HG03558 (cell line): ENCODE results near the gene MXRA7.
"Not testable (repeated sequence)": the region's sequence is repeated elsewhere in the genome, so short reads cannot be mapped to it uniquely, and the experiment has no call there.

Experiments used
- ATAC-seq: cut with Tn5 transposase; IDR thresholded peaks from one replicate; pipeline ENCODE4 v1.9.1; 2021; ENCODE audit warnings: moderate number of reproducible peaks; ENCODE audit not compliant: unreplicated experiment; ENCODE audit errors: extremely low read depth

MXRA7 gene

DNA sequence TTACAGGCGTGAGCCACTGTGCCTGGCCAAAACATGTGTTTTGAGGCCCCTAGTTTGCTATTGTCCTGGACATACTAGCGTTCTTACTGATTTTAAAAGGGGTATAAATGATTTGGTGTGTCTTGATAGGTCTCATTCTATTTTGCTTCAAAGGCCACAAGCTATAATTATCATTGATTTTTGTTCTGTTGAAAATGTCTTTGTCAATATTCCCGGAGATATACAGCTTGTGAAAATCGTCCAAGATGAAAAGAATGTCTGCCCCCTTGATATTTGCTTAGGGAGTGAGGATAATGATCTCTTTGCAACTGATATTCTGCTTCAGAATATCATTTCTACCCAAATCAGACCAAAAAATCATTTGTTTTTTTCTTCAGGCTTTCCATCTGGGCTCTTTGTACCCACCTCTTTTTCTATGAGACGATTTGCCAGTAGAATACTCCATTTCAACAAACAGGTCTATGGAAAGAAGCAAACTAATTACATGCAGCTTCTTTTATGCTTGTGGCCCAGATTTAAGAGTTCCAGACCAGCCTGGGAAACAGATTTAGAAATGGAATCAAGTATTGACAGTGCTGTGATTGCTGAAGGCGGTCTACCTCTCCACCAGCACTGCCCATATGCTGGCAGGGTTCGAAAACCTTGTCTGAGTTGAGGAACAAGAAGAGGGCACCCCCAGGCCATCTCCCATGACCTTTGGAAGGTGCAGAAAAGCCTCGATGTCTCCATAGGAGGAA, 53.1 kb downstream of the MXRA7 start:
- no peak for ATAC-seq

GRCh38 chr17:76654408-76654807, 56.4 kb downstream of the MXRA7 start:
- ATAC-seq = no peak

DNA sequence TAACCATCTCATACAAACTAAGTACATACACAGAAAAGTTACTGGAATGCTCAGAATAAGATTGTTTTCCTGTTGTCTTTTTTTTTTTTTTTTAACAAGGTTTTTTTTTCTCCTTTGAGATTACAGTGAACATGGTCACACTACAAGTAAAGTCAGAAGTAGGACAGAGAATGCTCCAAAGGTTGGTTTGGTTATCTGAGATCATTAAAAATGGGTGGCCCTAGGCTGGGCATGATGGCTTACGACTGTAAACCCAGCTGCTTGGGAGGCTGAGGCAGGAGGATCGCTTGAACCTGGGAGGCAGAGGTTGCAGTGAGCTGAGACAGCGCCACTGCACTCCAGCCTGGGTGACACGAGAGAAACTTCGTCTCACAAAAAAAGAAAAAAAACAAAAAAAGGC, 60.3 kb downstream of the MXRA7 start:
- ATAC-seq = no peak

GRCh38 chr17:76646712-76647111, 64.1 kb downstream of the MXRA7 start:
- no peak for ATAC-seq

GRCh38 chr17:76645481-76645880, 65.3 kb downstream of the MXRA7 start:
- no peak for ATAC-seq

DNA sequence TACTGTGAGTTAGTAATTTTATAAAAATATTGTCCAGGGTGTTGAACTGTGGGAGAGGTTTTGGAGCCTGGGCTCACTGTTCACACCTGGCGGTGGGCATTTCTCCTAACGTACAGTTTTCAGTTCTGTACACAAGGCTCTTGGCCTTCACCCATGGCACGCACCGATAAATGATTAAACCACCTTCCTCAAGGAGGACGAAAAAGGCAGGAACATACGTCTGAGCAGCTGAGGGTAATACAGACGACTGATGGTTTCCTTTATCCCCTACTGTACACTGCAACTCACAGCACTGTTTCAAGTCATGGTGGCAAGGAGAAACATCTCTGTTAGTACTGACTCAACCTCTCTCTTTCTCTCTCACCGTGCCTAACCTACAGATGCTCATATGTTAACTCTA, 65.8 kb downstream of the MXRA7 start:
- ATAC-seq = no peak

DNA sequence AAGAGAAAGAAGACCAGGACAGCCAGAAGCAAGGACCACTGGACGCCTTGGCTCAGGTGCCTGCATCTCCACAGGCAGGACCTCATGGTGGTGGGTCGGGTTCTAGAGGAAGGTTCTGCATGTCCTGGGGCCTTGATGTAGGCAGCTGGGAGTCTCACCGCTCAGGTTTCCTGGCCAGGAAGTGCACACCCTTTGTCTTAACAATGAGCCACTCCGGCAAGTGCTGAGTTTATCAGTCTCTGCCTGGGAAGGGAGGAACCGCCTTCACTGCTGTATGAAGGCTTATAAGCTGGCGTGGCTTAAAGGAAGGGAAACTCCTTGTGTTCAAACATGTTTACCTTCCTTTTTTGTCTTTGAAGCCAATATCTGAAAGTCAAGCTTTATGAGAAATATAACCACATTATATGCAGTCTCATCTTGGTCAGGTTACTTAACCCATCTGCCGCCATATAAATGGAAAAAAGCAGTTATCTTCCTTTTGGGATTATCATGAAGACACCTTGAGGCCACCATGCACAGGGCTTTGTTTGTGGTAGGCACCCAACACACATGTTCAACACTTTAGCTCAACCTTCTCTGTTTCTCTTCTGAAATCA, 67.1 kb downstream of the MXRA7 start, which contains the start of gene ST6GALNAC1:
Gene ST6GALNAC1, minus strand, starts transcription at position 205 of the 596 bp plus-strand sequence. Its CDS starts 119 bp downstream, at position 86.
- no peak for ATAC-seq

GRCh38 chr17:76642994-76643393, 67.8 kb downstream of the MXRA7 start:
- no peak for ATAC-seq

DNA sequence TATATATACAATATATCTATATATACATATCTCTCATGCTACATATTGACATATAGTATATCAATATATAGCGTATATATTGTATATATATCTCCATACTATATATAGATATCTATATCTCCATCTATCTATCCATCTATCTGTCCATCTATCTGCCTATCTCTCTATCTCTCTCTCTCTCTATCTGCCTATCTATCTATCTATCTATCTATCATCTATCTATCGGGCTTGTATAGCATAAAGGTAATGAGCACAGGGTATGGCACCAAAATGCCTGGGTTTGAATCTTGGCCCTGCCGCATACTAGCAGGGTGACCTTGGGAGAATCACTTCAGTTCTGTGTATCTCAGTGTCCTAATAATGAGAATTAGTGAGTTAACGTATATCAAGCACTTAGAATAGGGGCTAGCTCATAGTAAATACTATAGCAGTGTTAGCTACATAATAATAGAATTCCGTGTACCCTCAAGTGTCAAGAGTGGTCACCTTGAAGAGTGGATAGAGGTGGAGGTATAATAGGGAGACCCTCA, 68.7 kb downstream of the MXRA7 start:
- no peak for ATAC-seq

DNA sequence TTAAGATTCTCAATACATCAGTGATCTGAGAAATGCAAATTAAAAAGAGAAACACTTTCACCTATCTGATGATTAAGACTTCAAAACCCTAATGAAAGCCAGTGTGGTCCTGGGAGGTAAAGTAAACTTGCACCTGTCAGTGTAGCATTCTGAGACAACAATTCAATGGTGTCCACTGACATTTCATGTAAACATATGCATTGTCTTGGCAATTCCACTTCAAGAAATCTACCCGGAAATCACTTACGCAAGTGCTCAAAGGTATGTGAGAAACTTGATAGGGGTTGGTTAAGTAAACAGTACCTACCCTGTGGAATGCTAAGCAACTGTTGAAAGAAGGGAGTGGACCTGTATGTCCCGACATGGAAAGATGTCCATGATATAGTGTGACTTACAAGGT, 69.3 kb downstream of the MXRA7 start:
- ATAC-seq = no peak

GRCh38 chr17:76640550-76641380, 70.0 kb downstream of the MXRA7 start:
- ATAC-seq = no peak

DNA sequence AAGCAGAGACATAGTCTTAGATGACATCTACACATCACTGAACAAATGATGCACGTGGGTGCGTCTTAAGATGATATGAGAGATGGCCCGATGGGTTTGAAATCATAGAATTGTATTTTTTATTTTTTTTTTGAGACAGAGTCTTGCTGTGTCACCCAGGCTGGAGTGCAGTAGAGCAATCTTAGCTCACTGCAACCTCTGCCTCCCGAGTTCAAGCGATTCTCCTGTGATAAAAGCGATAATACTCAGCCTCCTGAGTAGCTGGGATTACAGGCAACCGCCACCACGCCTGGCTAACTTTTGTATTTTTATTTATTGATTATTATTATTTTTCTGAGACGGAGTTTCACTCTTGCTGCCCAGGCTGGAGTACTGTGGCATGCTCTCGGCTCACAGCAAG, 72.5 kb downstream of the MXRA7 start:
- no peak for ATAC-seq

- ATAC-seq = not testable (repeated sequence)
Measured at GRCh38 chr17:76636486-76637206, 74.1 kb downstream of the MXRA7 start.

- ATAC-seq = no peak
Measured at GRCh38 chr17:76635659-76636360, 75.0 kb downstream of the MXRA7 start.

- no peak for ATAC-seq
Measured at GRCh38 chr17:76635039-76635438, 75.7 kb downstream of the MXRA7 start.

DNA sequence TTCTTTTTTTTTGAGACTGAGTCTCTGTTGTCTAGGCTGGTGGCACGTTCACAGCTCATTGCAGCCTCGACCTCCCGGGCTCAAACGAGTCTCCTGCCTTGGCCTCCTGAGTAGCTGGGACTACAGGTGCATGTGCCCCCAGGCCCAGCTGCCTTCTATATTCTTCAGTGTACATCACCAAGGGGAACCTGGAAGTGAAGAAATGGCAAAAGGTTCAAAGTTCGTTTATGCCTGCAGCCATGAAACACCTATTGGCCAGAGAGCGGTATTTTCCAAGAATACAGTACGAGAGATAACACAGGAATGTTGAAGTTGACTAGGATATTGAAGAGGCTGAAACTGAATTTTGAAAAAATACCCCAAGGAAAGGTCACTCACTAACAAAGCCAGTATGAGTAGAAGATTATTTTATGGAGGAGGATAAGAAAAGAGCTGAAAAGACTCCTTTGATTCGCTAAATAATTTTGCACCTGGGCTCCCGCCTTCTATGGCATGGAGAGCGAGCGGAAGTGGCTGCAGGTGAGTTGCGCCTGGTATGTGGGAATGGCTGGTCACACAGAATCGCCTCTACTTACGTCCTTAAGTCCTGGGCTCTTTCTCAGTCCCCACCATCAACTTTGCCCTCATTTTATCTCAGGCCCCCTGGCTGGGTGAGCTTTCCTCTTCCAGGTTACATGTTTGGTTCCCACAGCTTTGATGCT, 77.0 kb downstream of the MXRA7 start:
- no peak for ATAC-seq

GRCh38 chr17:76631821-76632565, 78.8 kb downstream of the MXRA7 start:
- no peak for ATAC-seq

DNA sequence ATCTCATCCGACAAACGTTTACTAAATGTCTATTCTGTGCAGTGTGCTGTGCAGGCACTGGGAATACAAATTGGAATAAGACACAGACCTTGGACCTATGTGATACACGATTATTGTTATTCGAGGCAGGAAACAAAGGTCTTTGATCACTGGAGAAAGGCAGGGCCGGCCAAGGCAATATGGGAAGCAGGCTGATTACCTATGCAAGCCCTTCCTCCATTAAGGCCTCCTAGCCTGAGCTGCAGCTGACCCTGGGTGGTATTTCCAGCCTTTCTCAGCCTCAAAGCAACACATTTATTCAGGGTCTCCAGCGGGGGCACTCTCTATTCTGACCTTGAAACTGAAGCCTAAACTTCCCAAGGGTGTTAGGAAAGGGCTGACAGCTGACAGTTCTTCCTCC, 80.6 kb downstream of the MXRA7 start:
- no peak for ATAC-seq
